ENCODE data around the gene IZUMO4. TPM values are rescaled to one million over a fixed set of nuclear protein-coding genes. Genes with fewer than 3 reads are reported as not detected.

Gene IZUMO4
- total and polyA plus RNA-seq, 7 donors: 2.3 to 8.5 (median 4.2) TPM

- Histone ChIP-seq H3K27ac (no peak overlapping the region), H3K4me1 (peaks cover 0 to 13% (median 10%) of the 10 kb centered on the region in 4 donors), H3K27me3 (no peaks in the 10 kb centered on the region), H3K4me3 (no peak overlapping the region), H3K9me3 (peaks cover 0 to 1% (median 0%) of the 10 kb centered on the region in 4 donors), H3K36me3 (peaks cover 16 to 51% (median 27%) of the 10 kb centered on the region in 4 donors)
- 94 to 96% methylated on average over 11 of the region's 11 CpGs for WGBS, 2 donors
- intact Hi-C loops (cut with DNase I): no loop called here
- no peak for DNase-seq
- TF ChIP-seq POLR2AphosphoS5 (IDR thresholded peaks at IDR 0.05): no peak
Observed at GRCh38 chr19:2100719-2101061, 4.0 kb downstream of the IZUMO4 start.

- H3K4me1 ChIP-seq: peaks cover 0 to 13% (median 10%) of the 10 kb centered on the region in 4 donors
- no peak overlapping the region for H3K4me3 ChIP-seq
- 92 to 94% methylated on average over 45 of the region's 45 CpGs for WGBS, 2 donors
- intact Hi-C loops (cut with DNase I): no loop called here
- TF ChIP-seq, protein P1, sequence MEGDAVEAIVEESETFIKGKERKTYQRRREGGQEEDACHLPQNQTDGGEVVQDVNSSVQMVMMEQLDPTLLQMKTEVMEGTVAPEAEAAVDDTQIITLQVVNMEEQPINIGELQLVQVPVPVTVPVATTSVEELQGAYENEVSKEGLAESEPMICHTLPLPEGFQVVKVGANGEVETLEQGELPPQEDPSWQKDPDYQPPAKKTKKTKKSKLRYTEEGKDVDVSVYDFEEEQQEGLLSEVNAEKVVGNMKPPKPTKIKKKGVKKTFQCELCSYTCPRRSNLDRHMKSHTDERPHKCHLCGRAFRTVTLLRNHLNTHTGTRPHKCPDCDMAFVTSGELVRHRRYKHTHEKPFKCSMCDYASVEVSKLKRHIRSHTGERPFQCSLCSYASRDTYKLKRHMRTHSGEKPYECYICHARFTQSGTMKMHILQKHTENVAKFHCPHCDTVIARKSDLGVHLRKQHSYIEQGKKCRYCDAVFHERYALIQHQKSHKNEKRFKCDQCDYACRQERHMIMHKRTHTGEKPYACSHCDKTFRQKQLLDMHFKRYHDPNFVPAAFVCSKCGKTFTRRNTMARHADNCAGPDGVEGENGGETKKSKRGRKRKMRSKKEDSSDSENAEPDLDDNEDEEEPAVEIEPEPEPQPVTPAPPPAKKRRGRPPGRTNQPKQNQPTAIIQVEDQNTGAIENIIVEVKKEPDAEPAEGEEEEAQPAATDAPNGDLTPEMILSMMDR (IDR thresholded peaks at IDR 0.05): no peak
- TF ChIP-seq EP300 (IDR thresholded peaks at IDR 0.05): no peak
- TF ChIP-seq POLR2A (IDR thresholded peaks at IDR 0.05): no peak
- TF ChIP-seq POLR2AphosphoS5 (IDR thresholded peaks at IDR 0.05): no peak
- no peaks in the 10 kb centered on the region for H3K27me3 ChIP-seq
- no peak for DNase-seq
- H3K9me3 ChIP-seq: peaks cover 0 to 3% (median 0%) of the 10 kb centered on the region in 4 donors
- H3K36me3 ChIP-seq: peaks cover 16 to 61% (median 32%) of the 10 kb centered on the region in 4 donors
- no peak overlapping the region for H3K27ac ChIP-seq
Observed at GRCh38 chr19:2101417-2102335, 5.0 kb downstream of the IZUMO4 start.

GRCh38 chr19:2103045-2103707 is 6.5 kb downstream of the IZUMO4 start:
- H3K27ac ChIP-seq: no peak overlapping the region
- peaks cover 0 to 3% (median 0%) of the 10 kb centered on the region in 4 donors for H3K9me3 ChIP-seq
- H3K36me3 ChIP-seq: peaks cover 17 to 73% (median 34%) of the 10 kb centered on the region in 4 donors
- TF ChIP-seq POLR2A (IDR thresholded peaks at IDR 0.05) (no peak), POLR2AphosphoS5 (IDR thresholded peaks at IDR 0.05) (no peak), EP300 (IDR thresholded peaks at IDR 0.05) (no peak)
- TF ChIP-seq, protein P1 (IDR thresholded peaks at IDR 0.05): no peak
- no peaks in the 10 kb centered on the region for H3K4me1 ChIP-seq
- no peak overlapping the region for H3K4me3 ChIP-seq
- H3K27me3 ChIP-seq: no peaks in the 10 kb centered on the region
- intact Hi-C loops (cut with DNase I): no loop called here
- no peak for DNase-seq
- 89 to 93% methylated on average over 20 of the region's 20 CpGs for WGBS, 2 donors

- intact Hi-C loops (cut with DNase I): no loop called here
- DNase-seq: no peak
- Histone ChIP-seq H3K4me3 (no peak overlapping the region), H3K4me1 (no peaks in the 10 kb centered on the region), H3K27ac (no peak overlapping the region), H3K36me3 (peaks cover 41 to 86% (median 58%) of the 10 kb centered on the region in 4 donors), H3K9me3 (peaks cover 0 to 3% (median 0%) of the 10 kb centered on the region in 4 donors), H3K27me3 (no peaks in the 10 kb centered on the region)
- TF ChIP-seq POLR2A (IDR thresholded peaks at IDR 0.05) (no peak), EP300 (IDR thresholded peaks at IDR 0.05) (no peak)
- 95% methylated on average over 23 of the region's 23 CpGs for WGBS, 2 donors
Observed at GRCh38 chr19:2108251-2109016, 11.7 kb downstream of the IZUMO4 start.

- Histone ChIP-seq H3K36me3 (peaks cover 49 to 92% (median 64%) of the 10 kb centered on the region in 4 donors), H3K27me3 (no peaks in the 10 kb centered on the region), H3K4me1 (no peaks in the 10 kb centered on the region), H3K9me3 (peaks cover 0 to 3% (median 0%) of the 10 kb centered on the region in 4 donors), H3K27ac (no peak overlapping the region), H3K4me3 (no peak overlapping the region)
- DNase-seq: no peak
- intact Hi-C loops (cut with DNase I): no loop called here
- WGBS, 2 donors: 93 to 94% methylated on average over 31 of the region's 31 CpGs
- TF ChIP-seq, protein P1 (IDR thresholded peaks at IDR 0.05): no peak
- no peak for TF ChIP-seq POLR2AphosphoS5 (IDR thresholded peaks at IDR 0.05)
- TF ChIP-seq POLR2A (IDR thresholded peaks at IDR 0.05): no peak
- TF ChIP-seq EP300 (IDR thresholded peaks at IDR 0.05): no peak
Observed at GRCh38 chr19:2109046-2109864, 12.5 kb downstream of the IZUMO4 start.
